Stromal cell of bone marrow (primary cell): Measurements from ENCODE around the gene SPACA9.

ENCODE experiments used
- DNase-seq: peaks from one replicate; pipeline ENCODE4 v3.0.0-alpha.2; 2012; ENCODE audit warnings: low read depth

The SPACA9 gene

GRCh38 chr9:132878695-132879456 lies at the start of gene SPACA9:
TSS of gene SPACA9 (plus strand) at chr9:132878898. CDS start at chr9:132883948, 5,050 bp downstream.
- DNase-seq, result peak; percentile 53

DNA sequence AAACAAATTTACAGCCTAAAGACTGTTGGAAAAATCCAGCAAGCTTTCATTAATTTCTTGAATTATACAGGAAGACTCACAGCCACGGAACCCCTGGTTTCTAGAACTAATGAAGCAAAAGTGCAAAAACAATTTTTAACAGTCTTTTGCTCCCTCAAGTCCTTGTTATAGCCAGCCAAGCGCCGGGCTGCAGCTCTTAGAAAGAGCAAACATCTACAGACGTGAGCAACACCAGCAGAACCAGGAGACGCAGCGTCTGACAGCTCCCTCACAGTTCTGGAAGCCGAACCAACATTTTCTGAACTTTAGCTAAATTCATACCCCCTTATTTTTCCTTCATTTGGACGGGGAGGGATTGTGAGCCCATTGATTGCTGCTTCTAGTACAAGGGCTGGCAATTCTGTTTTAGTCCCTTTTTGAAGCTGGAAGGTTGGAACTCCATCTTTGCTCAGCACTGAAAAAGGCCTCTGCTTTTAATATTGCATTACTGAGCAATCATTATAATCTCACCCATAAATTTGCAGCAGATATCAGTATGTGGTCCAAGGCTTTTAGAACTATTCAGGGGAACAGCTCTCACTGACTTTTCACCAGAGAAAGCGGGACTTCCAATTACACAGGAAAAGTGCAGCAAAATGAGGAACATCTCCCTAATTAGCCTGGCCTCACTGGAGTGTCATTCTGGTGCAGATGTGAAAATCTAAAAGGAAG lies 46.4 kb upstream of the SPACA9 start:
- DNase-seq, result no peak

GRCh38 chr9:132833550-132834121 lies 45.1 kb upstream of the SPACA9 start:
- DNase-seq, result no peak

DNA sequence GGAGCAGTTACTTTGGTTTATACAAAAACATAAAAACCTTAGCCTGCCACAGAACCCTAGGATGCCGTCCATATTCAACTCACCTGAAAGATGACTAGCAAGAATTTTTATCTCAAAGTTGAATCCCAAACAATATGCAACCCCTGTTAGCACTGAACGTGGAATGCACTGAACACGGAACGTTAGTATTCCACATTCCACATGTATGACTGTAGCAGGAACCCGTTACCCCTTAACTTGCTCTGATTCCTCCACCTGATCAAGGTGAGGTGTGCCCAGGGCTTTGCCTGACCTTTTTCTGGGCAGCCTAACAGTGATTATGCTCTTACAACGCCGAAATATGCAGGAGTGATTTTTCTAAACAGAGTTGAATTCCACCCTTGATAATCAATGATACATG lies 44.4 kb upstream of the SPACA9 start:
- DNase-seq, result no peak

GRCh38 chr9:132837501-132838286 lies 41.0 kb upstream of the SPACA9 start:
- no peak for DNase-seq

DNA sequence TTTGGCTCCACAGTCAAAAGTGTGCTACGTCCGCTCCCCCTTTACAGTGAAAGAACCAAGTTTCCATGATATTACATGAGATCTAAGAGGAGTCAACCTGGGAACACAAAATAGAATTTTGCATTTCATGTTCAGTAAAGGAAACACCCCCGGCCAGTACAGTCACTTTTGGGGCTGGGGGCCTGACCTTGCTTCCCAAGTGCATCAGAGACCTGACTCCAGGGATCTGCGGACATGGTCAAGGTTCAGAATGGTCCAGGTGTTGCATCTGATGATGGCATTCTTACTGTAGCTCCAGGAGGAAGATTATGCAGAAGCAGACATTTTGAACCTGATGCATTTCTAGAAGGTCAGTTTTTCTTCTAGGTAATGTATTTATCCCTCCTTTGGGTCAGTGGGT lies 40.4 kb upstream of the SPACA9 start:
- DNase-seq, result no peak

- no peak for DNase-seq
Measured at GRCh38 chr9:132840980-132841379, 37.7 kb upstream of the SPACA9 start.

GRCh38 chr9:132842124-132843044 lies 36.3 kb upstream of the SPACA9 start:
- no peak for DNase-seq

DNA sequence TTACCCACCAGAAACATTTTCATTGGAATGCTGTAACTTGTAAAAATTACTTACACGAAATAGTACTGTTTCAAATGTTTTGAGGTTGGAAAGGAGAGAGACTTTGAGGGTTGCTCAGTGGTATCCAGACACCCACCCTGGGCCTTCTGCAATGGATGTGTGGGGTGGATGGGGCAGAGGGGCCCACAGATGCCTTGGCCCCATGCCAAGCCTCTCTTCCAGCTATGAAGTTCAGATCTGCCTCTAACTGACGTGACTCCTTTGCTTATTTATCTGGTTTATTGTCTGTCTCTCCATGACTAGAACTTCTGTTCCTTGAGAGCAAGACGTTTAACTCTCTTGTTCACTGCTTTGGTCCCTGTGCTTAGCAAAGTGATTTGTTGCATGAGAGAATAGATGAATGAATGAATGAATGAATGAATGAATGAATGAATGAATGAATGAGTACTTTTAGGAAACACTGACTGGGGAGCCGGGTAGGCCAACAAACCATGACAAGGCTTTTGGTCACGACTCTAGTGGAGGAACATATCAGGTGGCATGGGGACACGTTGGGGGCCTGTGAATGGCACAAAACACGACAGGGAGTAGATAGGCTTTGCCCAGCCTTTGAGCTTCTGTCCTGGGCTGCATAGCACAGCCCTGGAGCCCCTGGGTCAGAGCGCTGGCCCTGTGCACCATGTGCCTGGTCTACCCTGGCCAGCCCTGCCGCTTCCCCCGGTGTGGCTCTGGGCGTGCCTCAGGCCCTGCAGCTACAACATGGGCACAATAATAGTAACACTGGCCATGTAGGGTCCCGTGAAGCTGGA lies 32.4 kb upstream of the SPACA9 start:
- DNase-seq, result no peak

GRCh38 chr9:132846918-132847515 lies 31.7 kb upstream of the SPACA9 start:
- DNase-seq, result no peak

- no peak for DNase-seq
Measured at GRCh38 chr9:132849185-132849706, 29.5 kb upstream of the SPACA9 start.

GRCh38 chr9:132853482-132853881 lies 25.2 kb upstream of the SPACA9 start:
- no peak for DNase-seq

- DNase-seq, result no peak
Measured at GRCh38 chr9:132854832-132855231, 23.9 kb upstream of the SPACA9 start.

DNA sequence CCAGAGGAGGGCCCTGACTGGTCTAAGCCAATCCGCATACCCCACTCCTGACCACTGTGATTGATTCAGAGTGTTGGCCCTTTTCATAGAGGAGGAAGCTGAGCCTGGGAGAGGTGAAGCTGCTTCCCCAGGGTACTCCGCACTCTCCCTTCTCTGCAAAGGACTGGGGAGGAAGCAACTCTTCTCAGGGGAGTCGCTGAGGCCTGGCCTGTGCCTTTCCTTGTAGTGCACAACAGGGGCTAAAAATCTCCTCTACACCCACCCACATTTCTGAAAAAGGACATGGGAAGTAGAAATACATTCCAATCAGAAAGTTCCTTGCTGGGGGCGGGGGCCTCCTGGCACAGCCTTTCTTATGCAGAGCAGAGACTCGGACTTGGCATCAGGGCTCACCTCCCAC lies 22.8 kb upstream of the SPACA9 start:
- DNase-seq, result no peak

- DNase-seq, result peak; percentile 80
Measured at GRCh38 chr9:132857031-132857430, 21.7 kb upstream of the SPACA9 start.

DNA sequence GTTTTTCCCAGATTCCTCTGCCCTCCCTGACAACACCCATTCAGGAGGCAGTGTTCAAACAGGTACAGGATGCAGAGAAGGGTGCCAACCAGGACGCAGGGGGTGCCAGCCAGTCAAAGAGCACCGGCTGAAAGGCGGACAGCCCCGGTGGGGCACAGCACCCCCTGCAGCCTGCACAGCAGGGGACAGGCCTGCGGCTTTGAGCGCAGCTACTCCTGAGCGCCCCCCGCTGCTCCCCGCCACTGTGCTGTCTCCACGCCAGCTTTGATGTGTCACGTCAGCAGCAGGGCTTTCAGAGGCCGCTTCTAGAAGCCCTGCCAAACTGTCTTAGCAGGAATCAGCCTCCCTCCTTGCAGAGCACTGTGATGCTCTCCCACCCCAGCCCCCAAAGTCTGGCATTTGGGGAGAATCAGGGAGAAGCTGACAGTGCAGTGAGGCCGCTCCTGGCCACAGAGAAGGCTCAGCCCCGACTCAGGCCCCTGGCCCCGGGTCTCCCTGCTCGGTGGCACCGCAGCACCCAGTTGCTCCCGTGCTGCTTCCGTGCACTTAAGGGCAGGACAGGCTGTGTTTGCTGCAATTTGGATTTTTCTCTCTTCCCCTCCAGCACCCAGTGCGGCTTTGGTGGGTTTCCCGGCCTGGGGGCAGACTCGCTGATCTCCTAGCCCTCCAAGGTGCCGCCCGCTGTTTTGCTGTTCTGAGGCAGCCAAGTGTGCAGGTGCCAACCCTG lies 20.9 kb upstream of the SPACA9 start:
- DNase-seq, result no peak

GRCh38 chr9:132858751-132859150 lies 19.9 kb upstream of the SPACA9 start:
- DNase-seq, result no peak

DNA sequence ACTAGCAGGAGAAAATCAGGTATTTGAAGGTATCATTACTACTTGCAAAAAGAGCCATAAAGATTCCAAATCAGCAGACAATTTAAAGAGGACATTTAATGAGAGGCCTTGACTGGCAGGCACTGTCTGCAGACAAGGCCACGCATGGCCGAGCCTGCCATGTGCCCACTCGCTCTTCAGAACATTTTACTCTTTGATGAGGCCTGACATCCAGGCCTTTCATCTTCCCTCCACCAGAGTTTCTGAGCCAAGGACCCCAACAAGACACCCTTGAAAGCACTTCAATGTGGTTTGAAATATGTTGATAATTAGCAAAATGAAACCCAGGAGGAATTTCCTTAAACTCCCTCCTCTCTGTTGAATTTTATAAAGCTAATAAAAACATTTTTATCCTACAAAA lies 17.0 kb upstream of the SPACA9 start:
- no peak for DNase-seq

GRCh38 chr9:132862533-132862932 lies 16.2 kb upstream of the SPACA9 start:
- DNase-seq, result no peak
